ENCODE data around the gene ATP8B3.
"Not testable (repeated sequence)": the region's sequence is repeated elsewhere in the genome, so short reads cannot be mapped to it uniquely, and the experiment has no call there.

ATP8B3 gene

GRCh38 chr19:1814391-1814790 lies 2.3 kb upstream of the ATP8B3 start:
- no peak for DNase-seq

GRCh38 chr19:1813192-1814182 lies 1.4 kb upstream of the ATP8B3 start:
- DNase-seq = no peak

DNA sequence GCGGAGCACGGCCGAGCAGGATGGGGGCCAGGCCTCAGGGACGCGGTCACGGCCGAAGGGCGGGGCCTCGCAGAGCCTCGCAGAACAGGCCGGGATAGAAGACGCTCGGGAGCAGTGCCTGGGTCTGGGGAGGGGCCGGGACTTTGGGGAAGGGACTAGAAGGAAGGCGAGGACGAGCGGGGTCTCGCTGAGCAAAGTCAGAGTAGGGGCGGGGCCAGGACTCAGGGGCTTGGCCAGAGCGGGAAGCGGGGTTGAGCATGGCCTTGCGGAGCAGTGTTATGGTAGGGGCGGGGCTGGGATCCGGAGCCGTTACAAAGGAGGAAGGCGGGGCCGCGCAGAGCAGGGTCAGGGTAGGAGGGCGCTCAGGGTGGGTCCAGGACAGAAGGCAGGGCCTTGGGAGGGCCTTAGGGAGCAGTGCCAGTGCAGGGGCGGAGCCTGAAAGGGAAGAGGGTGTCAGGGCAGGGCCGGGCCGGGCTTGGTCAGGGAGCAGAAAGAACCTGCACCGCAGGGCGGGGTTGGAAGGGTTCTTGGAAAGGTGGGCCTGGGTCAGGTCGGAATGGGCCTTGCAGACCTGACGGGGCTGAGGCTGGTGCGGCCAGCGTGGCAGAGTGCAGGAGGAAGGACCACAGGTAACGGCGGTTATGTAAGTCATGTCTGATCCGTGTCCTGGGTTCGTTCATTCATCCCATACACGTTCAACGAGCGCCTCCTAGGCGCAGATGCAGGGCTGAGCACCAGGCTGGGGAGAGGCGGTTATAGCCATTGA lies 533 bp upstream of the ATP8B3 start:
- DNase-seq = peak; percentile 98

GRCh38 chr19:1811472-1811894 lies 593 bp downstream of the ATP8B3 start:
- DNase-seq = no peak

GRCh38 chr19:1810439-1811160 lies 1.5 kb downstream of the ATP8B3 start:
- DNase-seq = no peak

DNA sequence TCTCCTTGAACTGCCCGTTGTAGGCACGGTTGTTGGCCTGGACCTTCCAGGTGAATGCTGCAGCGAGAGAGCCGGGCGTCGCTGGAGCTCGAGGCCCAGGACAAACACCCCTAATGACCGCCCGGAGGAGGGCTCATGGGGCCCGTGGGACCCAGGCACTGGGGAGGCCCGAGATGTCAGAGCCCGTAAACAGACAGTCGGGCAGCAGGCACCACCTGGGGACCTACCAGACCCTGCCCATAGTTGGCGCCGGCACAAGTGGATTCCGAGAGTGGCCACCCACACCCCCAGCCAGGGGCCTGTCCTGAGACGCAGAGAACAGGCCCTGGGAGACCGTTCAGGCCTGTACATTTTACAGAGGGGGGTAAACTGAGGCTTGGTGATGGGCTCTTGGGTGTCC lies 2.4 kb downstream of the ATP8B3 start:
- DNase-seq = no peak

DNA sequence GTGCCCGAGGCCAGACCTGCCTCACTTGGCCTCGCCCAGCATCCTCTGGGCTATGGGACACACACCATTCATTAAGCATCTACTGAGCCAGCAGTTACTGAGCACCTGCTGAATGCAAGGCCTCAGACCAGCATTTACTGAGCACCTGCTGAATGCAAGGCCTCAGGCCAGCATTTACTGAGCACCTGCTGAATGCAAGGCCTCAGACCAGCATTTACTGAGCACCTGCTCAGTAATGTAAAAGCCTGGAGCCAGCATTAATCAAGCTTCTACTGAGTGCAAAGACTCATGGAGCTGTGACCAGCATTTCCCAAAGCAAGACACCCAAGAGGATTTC lies 3.7 kb downstream of the ATP8B3 start:
- no peak for DNase-seq

DNA sequence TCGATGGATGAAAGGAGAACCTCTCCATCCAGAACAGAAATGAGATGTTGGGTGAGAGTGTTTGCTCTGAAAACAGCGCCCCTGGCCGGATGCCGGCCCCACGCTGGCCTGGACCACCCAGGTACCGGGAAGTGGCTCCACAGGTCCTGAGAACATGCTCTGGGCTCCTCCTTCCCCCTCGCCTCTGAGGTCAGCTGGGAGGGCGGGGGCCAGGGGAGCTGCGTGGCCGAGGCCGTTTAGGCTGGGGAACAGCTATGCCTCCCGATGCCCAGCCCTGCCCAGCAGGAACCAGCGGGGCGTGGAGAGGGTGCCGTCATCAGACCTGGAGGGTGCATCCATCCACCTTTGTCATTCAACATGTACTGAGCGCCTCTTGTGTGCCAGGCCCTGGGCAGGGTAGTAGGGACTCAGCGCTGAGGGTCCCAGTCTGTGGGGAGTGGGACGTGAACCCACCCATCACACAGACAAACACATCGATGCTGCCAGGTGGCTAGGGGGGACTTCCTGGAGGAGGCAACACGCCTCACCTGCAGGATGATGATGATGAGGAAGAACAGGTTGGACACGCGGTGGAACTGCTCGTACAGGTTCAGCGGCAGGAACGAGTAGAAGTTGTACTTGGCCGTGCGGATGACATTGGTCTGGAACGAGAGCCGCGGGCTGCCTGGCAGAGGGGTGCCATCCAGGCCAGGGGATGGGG lies 4.2 kb downstream of the ATP8B3 start:
- DNase-seq = no peak

GRCh38 chr19:1807030-1807694 lies 4.9 kb downstream of the ATP8B3 start:
- no peak for DNase-seq

DNA sequence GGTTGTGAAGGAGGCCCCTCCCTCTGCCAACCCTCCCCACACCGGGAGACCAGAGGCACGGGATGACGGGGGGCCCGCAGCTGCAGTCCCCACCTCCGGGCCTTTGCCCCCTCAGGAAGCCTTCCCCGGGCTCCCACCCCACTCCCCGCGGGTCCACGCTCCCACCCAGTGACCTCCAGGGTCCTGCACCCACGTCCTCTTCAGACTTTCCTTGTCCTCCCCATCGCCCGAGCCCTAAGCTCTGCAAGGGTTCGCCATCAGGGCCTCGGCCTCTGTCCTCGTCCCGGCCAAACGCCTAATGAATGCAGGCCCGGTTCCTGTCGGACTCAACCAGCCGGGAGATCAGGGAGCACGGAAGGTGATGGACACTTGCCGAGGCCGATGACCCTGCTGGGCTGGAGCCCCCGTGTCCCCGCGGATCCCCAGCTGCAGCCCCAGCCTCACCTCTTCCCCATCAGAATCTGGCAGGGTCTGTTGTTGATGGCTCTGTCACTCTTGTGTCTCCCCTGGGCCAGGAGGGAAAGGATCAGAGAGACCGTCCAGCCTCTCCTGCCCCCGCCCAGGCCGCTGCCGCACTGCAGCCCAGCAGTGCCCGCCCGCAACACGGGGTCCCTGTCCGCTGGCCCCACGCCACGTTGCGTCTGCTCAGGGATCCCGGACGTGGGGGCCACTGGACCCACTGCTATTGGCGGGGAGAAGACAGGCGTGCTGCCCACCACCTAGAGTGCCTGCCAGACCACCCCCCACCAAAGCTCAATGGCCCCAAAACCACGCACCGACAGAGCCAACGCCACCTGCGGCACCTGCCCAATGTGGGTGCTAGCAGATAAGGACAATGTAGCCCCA lies 5.7 kb downstream of the ATP8B3 start:
- DNase-seq = no peak

- DNase-seq = no peak
Measured at GRCh38 chr19:1805401-1806183, 6.5 kb downstream of the ATP8B3 start.

DNA sequence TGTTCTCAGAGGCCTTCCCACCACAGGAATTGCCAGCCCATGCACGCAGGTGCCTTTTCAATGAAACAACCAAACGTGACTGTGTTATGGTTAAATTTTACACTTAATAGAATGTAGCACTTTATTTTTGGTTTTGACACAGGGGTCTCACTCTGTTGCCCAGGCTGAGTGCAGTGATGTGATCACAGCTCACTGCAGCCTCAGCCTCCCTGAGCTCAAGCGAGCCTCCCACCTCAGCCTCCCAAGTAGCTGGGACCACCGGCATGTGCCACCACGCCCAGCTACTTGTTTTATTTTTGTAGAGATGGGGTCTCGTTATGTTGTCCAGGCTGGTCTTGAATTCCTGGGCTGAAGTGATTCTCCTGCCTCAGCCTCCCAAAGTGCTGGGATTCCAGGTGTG lies 7.2 kb downstream of the ATP8B3 start:
- DNase-seq = no peak

- no peak for DNase-seq
Measured at GRCh38 chr19:1799695-1800342, 12.3 kb downstream of the ATP8B3 start.

DNA sequence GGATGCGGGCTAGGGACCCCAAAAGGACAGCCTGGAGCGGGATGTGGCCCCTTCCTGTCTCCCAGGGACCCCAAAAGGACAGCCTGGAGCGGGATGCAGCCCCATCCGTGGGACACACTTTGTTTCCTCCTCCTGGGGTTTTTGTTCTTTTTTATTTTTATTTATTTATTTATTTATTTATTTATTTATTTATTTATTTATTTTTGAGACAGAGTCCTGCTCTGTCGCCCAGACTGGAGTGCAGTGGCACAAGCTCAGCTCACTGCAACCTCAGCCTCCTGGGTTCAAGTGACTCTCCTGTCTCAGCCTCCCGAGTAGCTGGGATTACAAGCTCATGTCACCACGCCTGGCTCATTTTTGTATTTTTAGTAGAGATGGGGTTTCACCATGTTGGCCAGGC lies 14.8 kb downstream of the ATP8B3 start:
- DNase-seq = not testable (repeated sequence)

DNA sequence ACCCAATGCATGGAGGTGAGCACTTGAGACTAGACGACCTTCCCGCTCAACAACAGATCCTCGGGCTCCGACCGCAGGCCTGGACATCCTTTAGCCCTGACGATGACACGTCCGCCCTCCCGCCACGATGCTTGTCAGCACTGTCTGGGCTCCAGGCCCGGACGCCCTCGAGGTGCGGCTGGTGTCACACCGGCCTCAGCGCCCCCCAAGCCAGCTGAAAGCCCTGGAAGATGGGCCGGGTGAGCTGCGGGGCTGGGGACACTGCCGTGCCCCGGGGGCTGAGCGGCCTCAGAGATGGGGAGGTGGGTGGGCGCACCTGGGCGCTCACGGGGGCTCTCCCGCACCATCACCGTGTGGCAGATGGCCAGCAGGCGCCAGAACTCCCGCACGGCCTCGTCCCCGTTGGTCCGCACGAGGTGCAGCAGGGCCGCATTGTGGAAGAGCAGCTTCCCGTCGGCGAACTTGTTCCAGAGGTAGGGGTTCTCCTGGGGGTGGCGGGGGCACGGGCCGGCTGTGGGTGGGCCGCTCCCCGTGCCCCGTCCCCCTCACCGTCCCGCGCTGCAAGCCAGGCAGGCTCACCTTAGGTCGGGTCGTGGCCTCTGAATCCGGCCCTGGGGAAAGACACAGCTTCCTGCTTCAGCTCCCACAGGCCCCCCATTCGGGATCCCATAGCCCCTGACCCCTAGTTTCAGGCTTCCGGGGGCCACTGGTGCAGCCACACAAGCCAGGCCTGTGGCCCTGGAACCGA lies 15.5 kb downstream of the ATP8B3 start:
- DNase-seq = no peak

- no peak for DNase-seq
Measured at GRCh38 chr19:1794424-1795172, 17.5 kb downstream of the ATP8B3 start.

DNA sequence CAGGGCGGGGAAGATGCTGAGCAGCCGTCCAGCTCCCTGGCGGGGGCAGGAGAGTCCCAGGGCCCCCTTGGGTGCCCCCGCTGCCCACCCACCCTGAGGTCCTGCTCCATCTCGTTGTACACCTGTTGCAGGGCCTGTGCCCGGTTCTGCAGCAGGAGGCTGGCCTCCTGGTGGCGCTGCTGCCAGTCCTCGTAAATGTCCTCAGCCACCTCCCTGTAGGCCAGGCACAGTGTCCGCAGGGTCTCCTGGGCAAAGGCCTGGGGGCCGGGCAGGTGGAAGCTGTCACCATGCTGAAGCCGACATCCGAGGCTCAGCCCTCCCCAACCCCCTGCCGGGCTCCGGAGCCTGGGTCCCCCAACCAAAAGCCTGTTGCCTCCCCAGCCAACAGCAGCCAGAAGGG lies 20.2 kb downstream of the ATP8B3 start:
- DNase-seq = no peak

Measured in inflammatory macrophage treated with lipopolysaccharide for 4 hours (primary cell).